Caco-2 (cell line): Measurements from ENCODE around the gene PDLIM1. TPM values are rescaled to one million over a fixed set of nuclear protein-coding genes. Genes with fewer than 3 reads are reported as not detected.
A peak's percentile ranks its signal among the peaks of the same experiment; 100 is the strongest.

Source experiments
- BruUV-seq: library from RNA; stranded (reverse); fragments of 400-500 nt; replicated peaks from 2 replicates; lab custom pipeline; 2021; lab: Mats Ljungman, UMichigan
- CTCF ChIA-PET: fragments of 300-600 bp; sonication (Branson Sonifier 250); formaldehyde crosslinking; loops from one replicate; lab custom pipeline; 2022; ENCODE audit warnings: antibody characterized with exemption; lab: Charles Lee
- POLR2A ChIA-PET: fragments of 300-600 bp; sonication (Branson Sonifier 250); formaldehyde crosslinking; loops from one replicate; lab custom pipeline; 2022; ENCODE audit warnings: antibody characterized with exemption; lab: Charles Lee
- DNase-seq, 2 experiments: peaks; one replicate each; pipeline versions ENCODE4 v3.0.0 to v3.0.0-alpha.2; 2020 to 2022
- H3K27me3 ChIP-seq: replicated peaks from 2 replicates; pipeline ENCODE4 v1.6.0; 2011; ENCODE audit warnings: low read length; ENCODE audit not compliant: control insufficient read depth, insufficient read depth
- H3K36me3 ChIP-seq: 2 replicates; pipeline ENCODE4 v1.5.1; 2011; ENCODE audit warnings: low read length; ENCODE audit not compliant: control insufficient read depth, insufficient read depth
- H3K4me1 ChIP-seq: fragments of 250-450 bp; sonication (Bioruptor Pico); 2 replicates; pipeline ENCODE4 v1.5.1; 2020; ENCODE audit warnings: mild to moderate bottlenecking
- H3K4me3 ChIP-seq: 2 replicates; pipeline ENCODE4 v1.5.1; 2011; ENCODE audit warnings: low read depth, mild to moderate bottlenecking, control low read depth, low read length
- H3K9me3 ChIP-seq: fragments of 250-450 bp; sonication (Bioruptor Pico); 2 replicates; pipeline ENCODE4 v1.5.1; 2020; ENCODE audit warnings: mild to moderate bottlenecking, moderate library complexity
- H3K27ac Mint-ChIP-seq: one replicate; pipeline ENCODE4 v1.8.0; 2022; ENCODE audit warnings: mixed read lengths; ENCODE audit not compliant: unreplicated experiment
- H3K27me3 Mint-ChIP-seq: one replicate; pipeline ENCODE4 v1.8.0; 2022; ENCODE audit warnings: mixed read lengths; ENCODE audit not compliant: insufficient read depth, unreplicated experiment
- H3K36me3 Mint-ChIP-seq: one replicate; pipeline ENCODE4 v1.8.0; 2022; ENCODE audit warnings: mild to moderate bottlenecking, mixed read lengths; ENCODE audit not compliant: insufficient read depth, unreplicated experiment
- H3K4me1 Mint-ChIP-seq: one replicate; pipeline ENCODE4 v1.8.0; 2022; ENCODE audit warnings: low read depth, mixed read lengths; ENCODE audit not compliant: unreplicated experiment
- H3K4me3 Mint-ChIP-seq: one replicate; pipeline ENCODE4 v1.8.0; 2022; ENCODE audit warnings: mild to moderate bottlenecking, moderate library complexity, mixed read lengths; ENCODE audit not compliant: unreplicated experiment
- H3K9me3 Mint-ChIP-seq: one replicate; pipeline ENCODE4 v1.8.0; 2022; ENCODE audit warnings: mixed read lengths; ENCODE audit not compliant: unreplicated experiment
- intact Hi-C: fragments of 100-400 bp; cut with micrococcal nuclease; formaldehyde crosslinking; loops from one replicate; pipeline ENCODE4 v1.10.0; 2022; ENCODE audit not compliant: unreplicated experiment
- total RNA-seq: library from RNA; stranded (reverse); gene quantifications from 2 replicates; pipeline ENCODE4 v1.2.3, GENCODE V29; 2022
- TF ChIP-seq, protein P1 (sequence below), 2 experiments: fragments of 200-600 bp in 1 of 2; IDR thresholded peaks; 1 replicate in 1 of 2; 2 replicates in 1 of 2; pipeline versions ENCODE4 v1.5.1 to v1.8.0; 2011 to 2022; ENCODE audit warnings: antibody characterized with exemption in 1 of 2, control low read depth in 1 of 2, inconsistent platforms in 1 of 2, low read depth in 1 of 2, low read length in 1 of 2, mild to moderate bottlenecking in 1 of 2, moderate library complexity in 1 of 2; ENCODE audit not compliant: insufficient read depth in 1 of 2, severe bottlenecking in 1 of 2, unreplicated experiment in 1 of 2

Gene PDLIM1
- total RNA-seq, 1 experiment from 2014 or later, result 506 TPM

DNA sequence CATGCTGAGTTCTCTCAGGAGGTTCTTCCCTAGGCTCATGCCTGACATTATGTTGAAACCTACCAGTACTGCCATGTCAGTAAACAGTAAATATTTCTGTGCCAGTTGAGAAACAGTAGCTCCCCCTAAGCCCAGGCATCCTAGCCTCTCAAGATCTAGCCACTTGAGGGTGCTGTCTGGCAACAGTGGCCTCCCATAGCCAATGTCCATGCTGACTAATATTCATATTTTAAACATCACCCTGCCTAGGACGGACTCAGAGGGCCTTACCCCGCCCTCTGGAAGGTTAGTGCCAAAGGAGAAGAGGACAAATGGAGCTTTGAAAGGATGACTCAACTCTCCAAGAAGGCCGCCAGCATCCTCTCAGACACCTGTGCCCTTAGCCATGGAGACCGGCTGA, 89.1 kb downstream of the PDLIM1 start:
- H3K27me3 Mint-ChIP-seq, result no peaks in the 10 kb centered on the region
- no peak for DNase-seq
- no peaks in the 10 kb centered on the region for H3K9me3 Mint-ChIP-seq
- H3K36me3 ChIP-seq, result no peaks in the 10 kb centered on the region
- H3K27ac Mint-ChIP-seq, result no peak overlapping the region
- intact Hi-C loops, result no loop called here
- no TSS peak for BruUV-seq
- no peaks in the 10 kb centered on the region for H3K27me3 ChIP-seq
- CTCF ChIA-PET, result interaction anchor here (1.2 kb wide), 1 partner anchor 45 kb away, joined by 3 read pairs; no protein-coding TSS in a partner anchor
- POLR2A ChIA-PET, result no interaction called here
- no peaks in the 10 kb centered on the region for H3K36me3 Mint-ChIP-seq
- no peak overlapping the region for H3K4me3 ChIP-seq
- H3K4me3 Mint-ChIP-seq, result no peak overlapping the region
- TF ChIP-seq, protein P1, sequence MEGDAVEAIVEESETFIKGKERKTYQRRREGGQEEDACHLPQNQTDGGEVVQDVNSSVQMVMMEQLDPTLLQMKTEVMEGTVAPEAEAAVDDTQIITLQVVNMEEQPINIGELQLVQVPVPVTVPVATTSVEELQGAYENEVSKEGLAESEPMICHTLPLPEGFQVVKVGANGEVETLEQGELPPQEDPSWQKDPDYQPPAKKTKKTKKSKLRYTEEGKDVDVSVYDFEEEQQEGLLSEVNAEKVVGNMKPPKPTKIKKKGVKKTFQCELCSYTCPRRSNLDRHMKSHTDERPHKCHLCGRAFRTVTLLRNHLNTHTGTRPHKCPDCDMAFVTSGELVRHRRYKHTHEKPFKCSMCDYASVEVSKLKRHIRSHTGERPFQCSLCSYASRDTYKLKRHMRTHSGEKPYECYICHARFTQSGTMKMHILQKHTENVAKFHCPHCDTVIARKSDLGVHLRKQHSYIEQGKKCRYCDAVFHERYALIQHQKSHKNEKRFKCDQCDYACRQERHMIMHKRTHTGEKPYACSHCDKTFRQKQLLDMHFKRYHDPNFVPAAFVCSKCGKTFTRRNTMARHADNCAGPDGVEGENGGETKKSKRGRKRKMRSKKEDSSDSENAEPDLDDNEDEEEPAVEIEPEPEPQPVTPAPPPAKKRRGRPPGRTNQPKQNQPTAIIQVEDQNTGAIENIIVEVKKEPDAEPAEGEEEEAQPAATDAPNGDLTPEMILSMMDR (IDR thresholded peaks at IDR 0.05; ENCODE audit: insufficient read depth in 1 of 2, low read depth in 1 of 2, low read length in 1 of 2, severe bottlenecking in 1 of 2, unreplicated experiment in 1 of 2), result no peak
- H3K4me1 Mint-ChIP-seq, result peaks cover 6% of the 10 kb centered on the region
- H3K4me1 ChIP-seq, result no peaks in the 10 kb centered on the region
- no peaks in the 10 kb centered on the region for H3K9me3 ChIP-seq

DNA sequence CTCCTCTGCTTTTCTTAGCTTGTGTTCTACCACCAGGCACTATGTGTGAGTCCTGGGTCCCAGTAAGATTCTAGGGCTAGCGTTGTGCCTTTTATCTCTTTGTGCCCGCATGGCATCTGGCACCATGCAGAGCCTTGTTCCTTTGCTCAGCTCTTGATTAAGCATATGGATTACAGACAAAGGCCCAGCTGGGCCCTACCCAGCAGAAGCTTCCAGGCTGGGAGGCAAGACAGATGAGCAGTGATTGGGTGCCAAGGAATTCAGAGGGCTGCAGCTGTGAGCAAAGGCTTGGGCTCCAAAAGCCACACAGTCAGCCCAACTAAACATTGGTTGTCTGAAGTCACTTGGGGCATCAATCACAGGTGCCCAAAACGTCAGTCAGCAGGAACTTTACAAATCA, 94.8 kb downstream of the PDLIM1 start:
- H3K36me3 Mint-ChIP-seq, result no peaks in the 10 kb centered on the region
- BruUV-seq, result no TSS peak
- no peak overlapping the region for H3K4me3 Mint-ChIP-seq
- POLR2A ChIA-PET, result no interaction called here
- no peaks in the 10 kb centered on the region for H3K27me3 Mint-ChIP-seq
- DNase-seq, result no peak
- H3K27ac Mint-ChIP-seq, result no peak overlapping the region
- Histone ChIP-seq H3K9me3 (no peaks in the 10 kb centered on the region), H3K4me3 (no peak overlapping the region), H3K4me1 (peaks cover 11% of the 10 kb centered on the region; the same call in 1 of the 2 replicates), H3K36me3 (no peaks in the 10 kb centered on the region), H3K27me3 (no peaks in the 10 kb centered on the region)
- H3K9me3 Mint-ChIP-seq, result no peaks in the 10 kb centered on the region
- peaks cover 14% of the 10 kb centered on the region for H3K4me1 Mint-ChIP-seq
- intact Hi-C loops, result no loop called here
- TF ChIP-seq, protein P1 (IDR thresholded peaks at IDR 0.05; ENCODE audit: insufficient read depth in 1 of 2, low read depth in 1 of 2, low read length in 1 of 2, severe bottlenecking in 1 of 2, unreplicated experiment in 1 of 2), result no peak
- CTCF ChIA-PET, result interaction anchor here (0.6 kb wide), 1 partner anchor 407 kb away, joined by 3 read pairs; no protein-coding TSS in a partner anchor

- H3K4me1 Mint-ChIP-seq, result peaks cover 14% of the 10 kb centered on the region
- H3K9me3 ChIP-seq, result no peaks in the 10 kb centered on the region
- intact Hi-C loops, result no loop called here
- H3K4me1 ChIP-seq, result peaks cover 12% of the 10 kb centered on the region
- TF ChIP-seq, protein P1 (IDR thresholded peaks at IDR 0.05; ENCODE audit: insufficient read depth in 1 of 2, low read depth in 1 of 2, low read length in 1 of 2, severe bottlenecking in 1 of 2, unreplicated experiment in 1 of 2), result no peak
- H3K36me3 ChIP-seq, result no peaks in the 10 kb centered on the region
- no peak within 1 kb of the TSS for H3K4me3 Mint-ChIP-seq
- no TSS peak for BruUV-seq
- no peaks in the 10 kb centered on the region for H3K36me3 Mint-ChIP-seq
- H3K4me3 ChIP-seq, result no peak within 1 kb of the TSS
- ChIA-PET CTCF (interaction anchor here (1.0 kb wide), 1 partner anchor 500 kb away, joined by 3 read pairs; the partner anchor contains the start of gene TCTN3), POLR2A (no interaction called here)
- H3K27me3 ChIP-seq, result no peaks in the 10 kb centered on the region
- no peaks in the 10 kb centered on the region for H3K9me3 Mint-ChIP-seq
- DNase-seq, result no peak
- no peaks in the 10 kb centered on the region for H3K27me3 Mint-ChIP-seq
- peak within 1 kb of the TSS; percentile 3 for H3K27ac Mint-ChIP-seq
Measured at GRCh38 chr10:95193944-95194343, 96.9 kb downstream of the PDLIM1 start, which contains the start of gene ACSM6. Gene ACSM6, plus strand, starts transcription at chr10:95194238. Its CDS starts 248 bp downstream, at chr10:95194486.
